Right forelimb (tissue), 1 donor: ENCODE data around the gene SLC22A4.

Source experiments
- DNase-seq: peaks from one replicate; pipeline ENCODE4 v3.0.0-alpha.2; 2018

The SLC22A4 gene

GRCh38 chr5:132262882-132263547 lies 31.2 kb upstream of the SLC22A4 start:
- DNase-seq = peak; percentile 37

GRCh38 chr5:132263548-132264261 lies 30.5 kb upstream of the SLC22A4 start:
- DNase-seq = peak; percentile 34

GRCh38 chr5:132264546-132265335 lies 29.5 kb upstream of the SLC22A4 start:
- DNase-seq = no peak

GRCh38 chr5:132265336-132266030 lies 28.7 kb upstream of the SLC22A4 start:
- peak; percentile 74 for DNase-seq

DNA sequence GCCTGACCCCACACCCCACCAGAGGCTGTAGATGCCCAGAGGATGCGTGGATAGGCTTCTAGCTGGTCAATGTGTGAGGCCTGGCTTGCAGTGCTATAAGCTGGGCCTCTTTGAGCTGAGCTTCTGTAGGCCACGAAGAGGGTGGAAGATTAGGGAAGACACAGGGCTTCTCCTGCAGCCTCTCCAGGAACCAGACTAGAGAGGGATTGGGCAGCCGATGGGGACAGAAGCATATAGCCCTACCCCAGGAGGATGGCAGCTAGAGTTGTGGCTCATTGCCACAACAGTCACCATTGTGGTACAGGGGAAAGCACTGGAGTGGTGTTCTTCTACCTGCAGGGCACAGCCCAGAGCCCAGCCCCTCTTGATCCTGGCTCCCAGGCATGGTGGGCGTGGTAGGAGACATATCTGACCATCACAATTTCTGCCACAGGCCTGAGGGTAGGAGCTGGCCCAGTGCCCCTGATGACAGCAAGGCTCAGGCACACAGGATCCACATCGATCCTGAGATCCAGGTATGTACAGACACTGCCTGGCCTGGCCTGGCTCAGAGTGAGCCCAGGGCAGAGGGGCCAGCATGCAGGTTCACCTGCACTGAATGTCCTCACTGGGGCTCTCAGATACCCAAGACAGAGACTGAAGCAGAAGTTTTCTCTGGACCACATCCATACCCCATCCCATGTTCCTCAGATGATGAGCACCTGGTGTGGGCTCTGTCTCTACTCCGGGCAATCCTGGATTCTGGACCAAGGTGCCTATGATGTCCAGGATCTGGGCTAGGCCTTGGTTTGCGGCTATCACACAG lies 28.0 kb upstream of the SLC22A4 start:
- DNase-seq = peak; percentile 29

GRCh38 chr5:132266836-132267160 lies 27.4 kb upstream of the SLC22A4 start:
- DNase-seq = no peak

DNA sequence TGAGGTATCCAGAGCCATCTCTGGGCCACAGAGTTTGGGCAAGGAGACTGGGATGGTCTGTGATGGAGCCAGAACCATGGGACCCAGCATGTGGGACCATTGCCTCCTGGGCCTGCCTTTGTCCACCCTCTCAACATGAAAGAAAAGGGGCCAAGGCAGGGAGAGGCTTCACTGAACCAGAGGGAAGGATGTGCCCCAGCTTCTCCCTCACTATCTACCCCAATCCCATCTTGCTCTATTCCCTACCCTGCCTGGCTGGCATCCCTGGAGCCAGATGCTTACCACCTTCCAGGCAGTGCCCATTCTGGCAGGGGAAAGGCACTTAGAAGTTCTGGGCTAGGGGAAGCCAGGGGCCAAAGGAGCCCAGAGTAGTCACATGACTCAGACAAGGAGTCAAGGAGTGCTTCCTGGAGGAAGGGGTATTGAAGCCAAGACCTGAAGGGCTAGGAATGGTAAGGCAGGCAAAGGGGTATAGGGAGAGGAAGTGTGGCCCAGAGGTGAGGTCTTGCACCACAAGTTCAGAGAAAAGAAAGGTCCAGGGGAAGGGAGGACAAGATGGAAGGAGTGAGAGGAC lies 26.9 kb upstream of the SLC22A4 start:
- peak; percentile 39 for DNase-seq

DNA sequence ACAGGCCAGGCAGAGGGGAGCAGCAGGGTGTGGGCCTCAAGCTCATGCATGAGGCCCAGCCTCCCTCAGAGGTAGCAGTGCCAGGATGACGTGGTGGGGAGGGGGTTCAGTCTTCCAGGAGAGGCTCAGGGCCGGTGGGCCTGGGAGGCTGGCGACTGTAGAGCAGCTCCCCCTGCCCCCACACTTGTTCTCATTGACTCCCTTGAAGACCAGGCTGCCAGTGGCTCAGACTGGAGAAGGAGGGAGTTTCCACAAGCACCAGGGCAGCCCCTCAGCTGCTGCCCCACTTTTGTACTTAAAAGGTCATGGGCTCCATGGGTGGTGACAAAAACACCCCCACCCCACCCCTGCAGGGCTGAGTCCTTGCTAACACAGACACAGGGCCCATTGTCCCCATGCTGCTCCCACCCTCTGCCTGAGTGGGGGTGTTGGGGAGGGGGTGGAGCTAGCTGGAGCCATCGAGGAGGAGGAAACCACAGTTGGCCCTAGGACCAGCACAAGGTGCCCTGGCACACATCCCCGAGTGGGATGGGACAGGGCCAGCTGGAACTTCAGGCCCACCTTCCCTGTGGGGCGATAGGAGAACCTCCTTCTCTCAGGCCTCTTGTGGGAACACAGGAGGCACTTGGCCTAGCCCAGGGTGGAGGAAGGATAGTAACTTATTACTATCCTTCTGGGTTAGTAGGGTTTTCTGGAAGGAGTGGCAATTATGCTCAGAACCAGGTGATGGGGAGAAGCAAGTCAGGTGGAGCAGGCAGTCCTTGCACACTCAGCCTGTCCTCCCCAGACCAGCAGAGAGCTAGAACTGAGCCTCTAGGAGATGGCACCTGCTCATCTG lies 26.0 kb upstream of the SLC22A4 start:
- peak; percentile 42 for DNase-seq

DNA sequence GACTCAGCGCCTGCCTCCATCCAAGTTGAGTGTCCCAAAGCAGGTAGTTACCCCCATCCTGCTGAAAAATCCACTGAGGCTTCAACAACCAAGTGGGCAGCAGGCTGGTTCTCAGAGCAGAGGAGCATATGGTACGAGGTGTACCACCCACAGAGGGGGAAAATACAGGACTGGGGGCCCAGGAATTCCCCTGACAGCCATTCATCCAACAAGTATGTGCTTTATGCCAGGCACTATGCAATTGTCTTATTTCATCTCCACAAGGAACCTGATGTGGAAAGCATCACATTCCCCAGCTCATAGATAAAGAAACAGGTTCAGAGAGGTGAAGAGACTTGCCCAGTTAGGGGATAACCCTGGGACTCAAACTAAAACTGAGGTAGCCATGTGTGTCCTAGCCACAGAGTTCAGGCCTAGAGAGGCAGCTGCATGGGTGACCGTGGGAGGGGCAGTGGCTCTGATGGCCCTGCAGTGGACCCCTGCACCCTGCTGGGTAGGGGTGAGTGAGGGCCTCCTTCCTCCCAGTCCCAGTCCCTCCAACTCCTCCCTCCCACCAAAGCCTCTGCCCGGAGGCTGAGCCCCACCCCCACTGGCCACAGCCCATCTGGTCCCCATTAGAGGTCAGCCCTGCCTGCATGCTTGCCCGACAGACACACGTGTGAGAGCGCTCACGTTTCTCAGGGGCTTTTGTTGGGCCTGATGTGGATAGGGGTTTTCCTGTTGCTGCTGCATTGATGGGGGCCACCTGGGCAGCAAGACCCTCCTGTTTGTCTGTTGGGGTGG lies 25.2 kb upstream of the SLC22A4 start:
- DNase-seq = peak; percentile 68

- peak; percentile 37 for DNase-seq
Measured at GRCh38 chr5:132269635-132270334, 24.4 kb upstream of the SLC22A4 start.

DNA sequence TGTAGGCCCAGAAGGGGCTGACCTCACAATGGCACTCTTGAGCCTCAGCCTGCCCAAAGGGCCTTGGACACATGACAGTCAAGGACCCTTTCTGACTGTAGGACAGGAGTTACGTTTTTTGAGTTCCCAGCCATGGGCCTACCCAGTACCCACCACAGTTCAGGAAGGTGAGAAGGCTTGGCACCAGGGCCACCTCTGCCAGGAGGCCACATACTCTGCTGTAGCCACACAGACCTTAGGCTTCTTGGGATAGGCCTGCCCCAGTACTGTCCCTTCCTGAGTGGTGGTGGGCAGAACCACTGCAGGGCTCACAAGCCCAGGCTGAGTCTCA lies 23.9 kb upstream of the SLC22A4 start:
- peak; percentile 37 for DNase-seq

DNA sequence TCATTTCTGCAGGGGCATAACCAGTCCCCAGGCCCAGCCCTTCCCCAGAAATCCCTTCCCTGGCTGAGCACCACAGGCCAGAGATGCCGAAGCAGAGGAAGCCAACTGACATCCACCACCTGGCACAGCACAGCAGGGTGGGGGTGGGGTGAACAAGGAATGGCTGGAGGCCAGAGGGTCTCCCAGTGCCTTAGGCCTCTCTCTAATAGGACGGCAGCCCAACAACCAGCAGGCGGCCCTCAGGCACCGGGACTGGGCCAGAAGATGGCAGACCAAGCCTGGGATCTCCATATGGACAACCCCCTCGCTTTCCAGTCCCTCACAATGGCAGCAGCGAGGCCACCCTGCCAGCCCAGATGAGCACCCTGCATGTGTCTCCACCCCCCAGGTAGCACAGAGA lies 23.5 kb upstream of the SLC22A4 start:
- peak; percentile 51 for DNase-seq

DNA sequence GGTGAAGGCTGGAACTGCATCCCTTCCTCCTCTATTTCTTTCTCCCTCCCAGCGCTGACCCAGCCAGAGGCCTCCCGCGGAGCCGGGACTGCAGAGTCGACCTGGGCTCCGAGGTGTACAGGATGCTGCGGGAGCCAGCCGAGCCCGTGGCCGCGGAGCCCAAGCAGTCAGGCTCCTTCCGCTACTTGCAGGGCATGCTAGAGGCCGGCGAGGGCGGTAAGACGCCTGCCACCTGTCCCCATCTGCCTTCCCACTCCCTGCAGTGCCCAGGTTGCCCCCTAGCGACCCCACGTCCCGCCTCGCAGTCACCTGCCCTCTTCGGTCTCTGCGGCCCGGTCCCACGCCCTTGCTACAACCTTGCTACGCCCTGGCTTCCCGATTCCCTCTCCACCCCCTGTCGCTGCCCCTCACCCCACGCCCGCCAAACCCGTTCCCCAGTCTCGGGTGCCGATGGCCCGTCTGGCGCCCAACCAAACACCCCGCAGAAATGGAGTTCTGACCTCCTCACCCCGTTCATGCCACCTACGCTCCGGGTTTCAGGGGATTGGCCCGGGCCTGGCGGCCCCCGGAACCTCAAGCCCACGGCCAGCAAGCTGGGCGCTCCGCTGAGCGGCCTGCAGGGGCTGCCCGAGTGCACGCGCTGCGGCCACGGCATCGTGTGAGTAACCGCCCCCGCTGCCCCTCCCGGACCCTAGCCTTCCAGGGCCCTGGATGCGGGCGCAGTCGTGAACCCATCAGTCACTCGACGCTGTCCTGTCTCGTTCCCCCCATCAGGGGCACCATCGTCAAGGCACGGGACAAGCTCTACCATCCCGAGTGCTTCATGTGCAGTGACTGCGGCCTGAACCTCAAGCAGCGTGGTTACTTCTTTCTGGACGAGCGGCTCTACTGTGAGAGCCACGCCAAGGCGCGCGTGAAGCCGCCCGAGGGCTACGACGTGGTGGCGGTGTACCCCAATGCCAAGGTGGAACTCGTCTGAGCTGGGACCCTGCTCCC lies 22.6 kb upstream of the SLC22A4 start:
- peak; percentile 41 for DNase-seq

- peak; percentile 81 for DNase-seq
Measured at GRCh38 chr5:132272311-132273210, 21.6 kb upstream of the SLC22A4 start.

- no peak for DNase-seq
Measured at GRCh38 chr5:132273631-132274030, 20.6 kb upstream of the SLC22A4 start.

DNA sequence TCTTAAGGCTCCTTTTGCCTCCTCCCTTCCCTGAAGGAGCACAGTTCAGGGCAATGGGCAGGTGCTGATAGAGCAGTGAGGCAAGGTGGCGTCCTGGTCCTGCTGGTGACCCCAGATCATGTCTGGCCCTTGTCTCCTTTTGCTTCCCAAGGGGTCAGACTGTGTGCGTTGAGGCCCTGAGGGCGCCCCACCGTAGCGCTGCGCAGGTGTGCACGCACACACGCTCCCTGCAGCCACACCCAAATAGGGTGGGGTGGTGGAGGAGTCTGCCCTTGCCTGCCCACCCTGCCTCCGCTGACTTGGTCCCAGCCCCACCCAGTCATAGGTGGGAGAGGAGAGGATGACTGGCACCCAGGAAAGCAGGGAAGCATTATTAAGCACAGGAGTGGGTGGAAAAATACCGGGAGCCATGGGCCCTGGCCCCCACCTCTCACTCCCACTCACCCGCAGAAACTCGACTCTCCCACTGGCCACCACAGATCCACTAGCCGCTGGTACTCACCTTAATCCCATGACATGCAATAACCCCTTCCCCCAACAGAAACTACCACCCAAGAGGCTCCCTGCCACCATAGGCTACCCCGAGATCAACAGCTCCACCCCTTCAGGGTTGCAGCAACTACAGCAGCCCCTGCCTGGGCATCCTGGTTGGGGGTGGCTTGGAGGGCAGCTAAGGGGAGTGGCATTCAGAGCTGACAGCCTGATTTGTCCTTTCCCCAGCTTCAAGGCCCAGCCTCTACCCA lies 20.0 kb upstream of the SLC22A4 start:
- peak; percentile 34 for DNase-seq
